Astrocyte of the spinal cord (primary cell): ENCODE data around the gene FBXL17.

ENCODE experiments used
- DNase-seq: peaks from one replicate; pipeline ENCODE4 v3.0.0; 2011; ENCODE audit warnings: low read depth, low spot score
- H3K4me3 ChIP-seq: 2 replicates; pipeline ENCODE4 v1.5.1; 2011; ENCODE audit warnings: low read depth, mild to moderate bottlenecking, low read length, moderate library complexity
- in situ Hi-C: cut with HindIII; loops from 2 replicates; pipeline ENCODE4 v1.10.0; 2017; ENCODE audit warnings: low sequenced_read_pairs
- TF ChIP-seq, protein P1 (sequence below): IDR thresholded peaks from 2 replicates; pipeline ENCODE4 v1.5.1; 2012; ENCODE audit warnings: low read depth, mild to moderate bottlenecking, low read length, inconsistent platforms

The FBXL17 gene

DNA sequence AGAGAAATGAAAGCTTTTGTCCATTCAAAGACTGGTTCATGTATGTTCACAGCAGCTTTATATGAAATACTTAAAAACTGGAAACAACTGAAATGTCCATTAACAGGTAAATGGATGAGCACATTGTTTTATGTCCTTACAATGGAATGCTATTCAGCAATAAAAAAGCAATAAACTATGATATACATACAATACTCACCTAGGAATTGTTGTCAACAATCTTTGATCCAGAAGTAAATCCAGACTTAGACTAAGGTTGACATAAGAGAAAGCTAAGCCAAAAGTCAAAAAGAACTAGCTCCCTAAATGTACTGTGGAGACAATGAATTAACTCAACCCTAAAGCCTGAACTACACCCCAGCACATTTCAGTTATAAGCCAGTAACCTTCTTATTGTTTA, 54.9 kb downstream of the FBXL17 start:
- TF ChIP-seq, protein P1, sequence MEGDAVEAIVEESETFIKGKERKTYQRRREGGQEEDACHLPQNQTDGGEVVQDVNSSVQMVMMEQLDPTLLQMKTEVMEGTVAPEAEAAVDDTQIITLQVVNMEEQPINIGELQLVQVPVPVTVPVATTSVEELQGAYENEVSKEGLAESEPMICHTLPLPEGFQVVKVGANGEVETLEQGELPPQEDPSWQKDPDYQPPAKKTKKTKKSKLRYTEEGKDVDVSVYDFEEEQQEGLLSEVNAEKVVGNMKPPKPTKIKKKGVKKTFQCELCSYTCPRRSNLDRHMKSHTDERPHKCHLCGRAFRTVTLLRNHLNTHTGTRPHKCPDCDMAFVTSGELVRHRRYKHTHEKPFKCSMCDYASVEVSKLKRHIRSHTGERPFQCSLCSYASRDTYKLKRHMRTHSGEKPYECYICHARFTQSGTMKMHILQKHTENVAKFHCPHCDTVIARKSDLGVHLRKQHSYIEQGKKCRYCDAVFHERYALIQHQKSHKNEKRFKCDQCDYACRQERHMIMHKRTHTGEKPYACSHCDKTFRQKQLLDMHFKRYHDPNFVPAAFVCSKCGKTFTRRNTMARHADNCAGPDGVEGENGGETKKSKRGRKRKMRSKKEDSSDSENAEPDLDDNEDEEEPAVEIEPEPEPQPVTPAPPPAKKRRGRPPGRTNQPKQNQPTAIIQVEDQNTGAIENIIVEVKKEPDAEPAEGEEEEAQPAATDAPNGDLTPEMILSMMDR = no peak

DNA sequence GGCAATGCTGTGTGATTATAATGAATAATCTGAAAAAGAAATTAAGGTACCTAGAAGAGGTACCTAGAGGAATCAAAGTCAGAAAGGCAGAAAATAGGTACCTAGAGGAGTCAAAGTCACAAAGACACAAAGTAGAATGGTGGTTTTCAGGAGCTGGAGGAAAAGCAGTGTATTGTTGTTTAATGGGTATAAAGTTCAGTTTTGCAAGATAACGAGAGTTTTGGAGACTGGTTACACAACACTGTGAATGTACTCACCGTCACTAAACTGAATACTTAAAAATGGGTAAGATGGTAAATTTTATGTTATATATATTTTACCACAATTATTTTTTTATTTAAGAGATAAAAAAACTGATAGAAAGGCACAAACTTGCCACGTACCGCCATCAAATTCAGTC, 57.0 kb downstream of the FBXL17 start:
- H3K4me3 ChIP-seq = no peak overlapping the region
- in situ Hi-C loops = no loop called here
- no peak for DNase-seq
- TF ChIP-seq, protein P1 = no peak

More for the DNA sequence above, 54.9 kb downstream of the FBXL17 start:
- no peak for DNase-seq
- no peak overlapping the region for H3K4me3 ChIP-seq
- in situ Hi-C loops = no loop called here

DNA sequence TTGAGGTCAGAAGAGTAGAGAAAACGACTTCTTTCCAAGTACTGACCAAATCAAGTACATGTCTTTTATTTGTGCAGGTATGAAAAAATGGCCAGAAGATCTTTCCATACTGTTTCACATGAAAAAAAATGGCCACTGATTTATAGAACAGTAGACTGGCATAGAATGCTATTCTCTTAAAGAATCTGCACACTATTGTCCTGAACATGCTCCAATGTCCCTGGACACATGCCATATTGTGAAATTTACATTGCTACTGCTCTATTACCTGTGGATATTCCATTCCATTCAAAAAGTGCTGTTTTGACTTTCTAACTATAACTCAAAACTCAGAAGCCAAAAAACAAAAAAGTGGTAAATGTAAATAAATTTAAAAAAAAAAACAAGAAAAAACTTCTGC, 60.6 kb downstream of the FBXL17 start:
- TF ChIP-seq, protein P1 = no peak
- no peak for DNase-seq
- no peak overlapping the region for H3K4me3 ChIP-seq
- in situ Hi-C loops = no loop called here

DNA sequence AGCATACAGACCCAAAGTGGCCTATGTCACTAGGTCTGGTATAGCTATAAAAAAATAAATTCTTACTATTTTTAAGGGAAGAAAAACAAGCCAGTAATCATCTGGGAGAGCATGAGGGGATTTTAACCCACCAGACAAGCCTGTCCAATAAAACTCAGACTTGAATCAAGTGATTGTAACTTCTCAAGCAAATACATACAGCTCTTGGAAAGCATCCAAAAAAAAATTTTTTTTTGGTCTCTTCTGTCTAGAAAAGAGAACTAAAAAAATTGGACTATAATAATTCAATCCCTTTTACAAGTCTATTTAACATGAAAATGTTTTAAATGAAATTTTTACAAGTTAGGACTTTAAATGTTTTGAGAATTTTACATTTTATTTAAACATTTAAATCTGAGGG, 61.7 kb downstream of the FBXL17 start:
- TF ChIP-seq, protein P1 = no peak
- in situ Hi-C loops = no loop called here
- no peak overlapping the region for H3K4me3 ChIP-seq
- DNase-seq = no peak

DNA sequence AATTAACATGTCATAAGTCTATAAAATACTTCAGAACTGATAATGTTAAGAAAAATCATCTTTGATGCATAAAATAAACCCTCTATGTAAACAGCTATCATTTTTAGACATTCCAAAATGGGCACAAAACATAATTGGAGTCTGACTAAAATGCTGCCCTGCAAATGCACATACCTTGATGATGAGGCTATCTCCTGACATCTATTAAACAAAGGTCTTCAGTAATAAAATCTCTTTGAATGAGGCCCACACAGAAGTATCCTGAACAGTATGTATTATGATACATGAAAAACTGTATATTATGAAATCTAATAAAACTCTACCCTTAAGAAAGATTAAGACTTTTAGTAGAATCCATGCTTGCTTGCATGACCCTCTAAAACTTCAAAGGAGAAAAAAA, 66.1 kb downstream of the FBXL17 start:
- in situ Hi-C loops = no loop called here
- H3K4me3 ChIP-seq = no peak overlapping the region
- TF ChIP-seq, protein P1 = no peak
- DNase-seq = no peak

DNA sequence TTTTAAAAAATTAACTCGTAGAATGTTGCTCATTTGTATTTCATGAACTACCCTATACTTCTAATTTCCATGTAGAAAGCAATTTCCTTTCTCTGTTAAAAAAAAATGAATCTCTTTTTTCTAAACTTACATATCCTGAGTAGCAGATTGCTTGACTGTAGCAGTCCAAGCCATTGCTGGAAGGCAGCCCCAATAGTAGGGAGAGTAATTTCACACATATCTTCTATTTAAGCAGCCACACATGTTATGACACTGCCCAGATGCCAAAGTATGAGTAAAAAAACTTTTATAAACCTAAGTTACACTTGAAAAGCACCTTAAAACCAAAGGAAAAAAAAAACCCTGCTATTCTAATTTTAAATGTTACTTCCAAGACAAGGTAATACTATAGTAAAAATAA, 69.6 kb downstream of the FBXL17 start:
- no peak overlapping the region for H3K4me3 ChIP-seq
- TF ChIP-seq, protein P1 = no peak
- in situ Hi-C loops = no loop called here
- DNase-seq = no peak

DNA sequence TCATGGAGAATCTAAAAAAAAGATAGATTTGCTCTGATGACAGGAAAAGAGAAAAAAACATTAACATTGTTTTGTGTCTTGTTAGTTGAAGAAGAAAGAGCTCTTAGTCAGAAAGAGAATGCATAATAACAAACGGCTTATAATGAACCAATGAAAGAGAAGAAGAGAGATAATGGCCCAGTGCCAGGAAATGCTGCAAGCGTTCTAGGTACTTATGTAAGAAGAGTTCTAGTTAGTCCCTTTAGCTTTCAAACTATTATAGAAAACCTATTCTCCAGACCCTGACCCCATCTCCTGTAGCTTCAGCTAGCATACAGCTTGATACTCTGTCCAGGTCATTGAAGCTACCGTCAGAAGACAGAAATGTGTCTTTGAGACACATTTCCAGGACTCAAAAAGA, 70.2 kb downstream of the FBXL17 start:
- H3K4me3 ChIP-seq = no peak overlapping the region
- DNase-seq = no peak
- in situ Hi-C loops = no loop called here
- TF ChIP-seq, protein P1 = no peak
